ENCODE measurements around the gene DHX36. TPM values are rescaled to one million over a fixed set of nuclear protein-coding genes. Genes with fewer than 3 reads are reported as not detected.
A peak's percentile ranks its signal among the peaks of the same experiment; 100 is the strongest.

The DHX36 gene
- total and polyA plus RNA-seq, 4 donors: 10.6 to 33.6 (median 23.1) TPM

- Histone ChIP-seq H3K27me3 (ENCODE audit: control insufficient read depth in 4 of 4, insufficient read depth in 4 of 4, low read length in 3 of 4) (no peaks in the 10 kb centered on the region), H3K9ac (ENCODE audit: low read depth in 1 of 2, low read length in 2 of 2) (no peak overlapping the region), H3K4me3 (ENCODE audit: low read depth in 1 of 3, low read length in 3 of 3) (no peak overlapping the region), H3K4me1 (ENCODE audit: control insufficient read depth in 4 of 4, insufficient read depth in 4 of 4, low read length in 3 of 4) (no peaks in the 10 kb centered on the region), H3K9me3 (ENCODE audit: control insufficient read depth in 4 of 4, low read length in 3 of 4) (no peaks in the 10 kb centered on the region), H3K36me3 (ENCODE audit: control insufficient read depth in 4 of 4, insufficient read depth in 3 of 4, low read depth in 1 of 4, low read length in 3 of 4) (peaks cover 4 to 30% (median 18%) of the 10 kb centered on the region in 4 donors), H3K27ac (ENCODE audit: low read depth in 1 of 2, low read length in 2 of 2) (peak overlapping the region in 1 of 2 donors; percentile 43)
- no peak for TF ChIP-seq MAX (IDR thresholded peaks at IDR 0.05)
- no peak for TF ChIP-seq HNF4G (IDR thresholded peaks at IDR 0.05)
- TF ChIP-seq RXRA (IDR thresholded peaks at IDR 0.05): no peak
- TF ChIP-seq RAD21 (IDR thresholded peaks at IDR 0.05): no peak
- no peak for TF ChIP-seq CTCF (IDR thresholded peaks at IDR 0.05; ENCODE audit: low read depth, low read length, missing input control)
- TF ChIP-seq HNF4A (conservative IDR thresholded peaks at IDR 0.05): no peak
- no peak for TF ChIP-seq YY1 (IDR thresholded peaks at IDR 0.05)
- no peak for TF ChIP-seq SP1 (IDR thresholded peaks at IDR 0.05)
- no peak for TF ChIP-seq FOXA1 (IDR thresholded peaks at IDR 0.05)
- TF ChIP-seq ZBTB33 (IDR thresholded peaks at IDR 0.05): no peak
- no peak for TF ChIP-seq TAF1 (conservative IDR thresholded peaks at IDR 0.05)
- no peak for TF ChIP-seq GABPA (IDR thresholded peaks at IDR 0.05 in 1 of 2, conservative IDR thresholded peaks at IDR 0.05 in 1 of 2)
- TF ChIP-seq JUND (IDR thresholded peaks at IDR 0.05): no peak
- TF ChIP-seq ATF3 (IDR thresholded peaks at IDR 0.05): no peak
- WGBS: 94% methylated on average over 4 of the region's 4 CpGs
- no peak for DNase-seq (ENCODE audit: low spot score)
These were observed 81.5 kb downstream of the DHX36 start for GRCh38 chr3:154242766-154243165.

- Histone ChIP-seq H3K27me3 (ENCODE audit: control insufficient read depth in 4 of 4, insufficient read depth in 4 of 4, low read length in 3 of 4) (no peaks in the 10 kb centered on the region), H3K4me1 (ENCODE audit: control insufficient read depth in 4 of 4, insufficient read depth in 4 of 4, low read length in 3 of 4) (no peaks in the 10 kb centered on the region), H3K36me3 (ENCODE audit: control insufficient read depth in 4 of 4, insufficient read depth in 3 of 4, low read depth in 1 of 4, low read length in 3 of 4) (peaks cover 4 to 30% (median 18%) of the 10 kb centered on the region in 4 donors), H3K27ac (ENCODE audit: low read depth in 1 of 2, low read length in 2 of 2) (no peak overlapping the region), H3K4me3 (ENCODE audit: low read depth in 1 of 3, low read length in 3 of 3) (no peak overlapping the region), H3K9ac (ENCODE audit: low read depth in 1 of 2, low read length in 2 of 2) (no peak overlapping the region), H3K9me3 (ENCODE audit: control insufficient read depth in 4 of 4, low read length in 3 of 4) (no peaks in the 10 kb centered on the region)
- WGBS: 93% methylated on average over 5 of the region's 5 CpGs
- TF ChIP-seq RAD21 (IDR thresholded peaks at IDR 0.05) (no peak), JUND (IDR thresholded peaks at IDR 0.05) (no peak), HNF4A (conservative IDR thresholded peaks at IDR 0.05) (no peak), RXRA (IDR thresholded peaks at IDR 0.05) (no peak)
- DNase-seq (ENCODE audit: low spot score): no peak
These were observed 82.8 kb downstream of the DHX36 start for GRCh38 chr3:154241496-154241895.

GRCh38 chr3:154240235-154240634 lies 84.1 kb downstream of the DHX36 start:
- no peak overlapping the region for H3K9ac ChIP-seq (ENCODE audit: low read depth in 1 of 2, low read length in 2 of 2)
- TF ChIP-seq EGR1 (IDR thresholded peaks at IDR 0.05; ENCODE audit: low read depth in 2 of 2): no peak
- no peak for TF ChIP-seq RXRA (IDR thresholded peaks at IDR 0.05)
- TF ChIP-seq HNF4G (IDR thresholded peaks at IDR 0.05): no peak
- no peak for TF ChIP-seq CTCF (IDR thresholded peaks at IDR 0.05; ENCODE audit: low read depth, low read length, missing input control)
- no peak for TF ChIP-seq ZBTB33 (IDR thresholded peaks at IDR 0.05)

More at GRCh38 chr3:154240235-154240634, 84.1 kb downstream of the DHX36 start:
- H3K4me1 ChIP-seq (ENCODE audit: control insufficient read depth in 4 of 4, insufficient read depth in 4 of 4, low read length in 3 of 4): no peaks in the 10 kb centered on the region
- no peaks in the 10 kb centered on the region for H3K9me3 ChIP-seq (ENCODE audit: control insufficient read depth in 4 of 4, low read length in 3 of 4)
- WGBS: 91% methylated on average over 6 of the region's 6 CpGs
- peaks cover 4 to 36% (median 18%) of the 10 kb centered on the region in 4 donors for H3K36me3 ChIP-seq (ENCODE audit: control insufficient read depth in 4 of 4, insufficient read depth in 3 of 4, low read depth in 1 of 4, low read length in 3 of 4)
- DNase-seq (ENCODE audit: low spot score): no peak
- no peak overlapping the region for H3K27ac ChIP-seq (ENCODE audit: low read depth in 1 of 2, low read length in 2 of 2)
- H3K27me3 ChIP-seq (ENCODE audit: control insufficient read depth in 4 of 4, insufficient read depth in 4 of 4, low read length in 3 of 4): no peaks in the 10 kb centered on the region
- no peak overlapping the region for H3K4me3 ChIP-seq (ENCODE audit: low read depth in 1 of 3, low read length in 3 of 3)

All from liver (tissue), 9 donors.